ENCODE measurements around the gene SORBS1. TPM values are rescaled to one million over a fixed set of nuclear protein-coding genes. Genes with fewer than 3 reads are reported as not detected.

The SORBS1 gene
- total RNA-seq, 1 donor from 2014 or later, result 5.1 TPM

DNA sequence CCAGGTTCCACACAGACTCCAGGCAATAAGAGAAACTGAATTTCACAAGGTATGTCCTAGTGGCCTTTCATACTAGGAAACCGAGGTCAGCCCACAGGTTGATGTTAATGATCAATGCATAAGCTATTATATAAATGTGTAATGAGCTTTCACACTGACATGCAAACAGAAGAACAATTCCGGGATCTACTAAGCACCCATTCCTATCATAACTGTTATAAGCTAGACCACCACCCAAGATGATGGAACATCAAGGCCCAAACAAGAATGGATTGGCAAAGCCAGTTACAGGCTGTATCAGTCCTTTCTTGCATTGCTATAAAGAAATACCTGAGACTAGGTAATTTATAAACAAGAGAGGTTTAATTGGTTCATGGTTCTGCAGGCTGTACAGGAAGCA lies 15.2 kb downstream of the SORBS1 start:
- Histone ChIP-seq H3K4me3 (ENCODE audit: insufficient read depth, low read depth, low read length) (no peak overlapping the region), H3K27ac (ENCODE audit: low read depth, low read length) (no peak overlapping the region), H4K20me1 (ENCODE audit: insufficient read depth, low read length) (no peaks in the 10 kb centered on the region), H3K79me2 (ENCODE audit: insufficient read depth, low read length) (no peaks in the 10 kb centered on the region), H3K4me2 (ENCODE audit: low read length) (no peak overlapping the region), H3K4me1 (ENCODE audit: insufficient read depth, low read length) (no peaks in the 10 kb centered on the region), H3K9me3 (ENCODE audit: insufficient read depth, low read depth, low read length) (no peaks in the 10 kb centered on the region), H3K9ac (ENCODE audit: low read length) (no peak overlapping the region), H3K27me3 (ENCODE audit: insufficient read depth, low read length) (no peaks in the 10 kb centered on the region), H2AFZ (ENCODE audit: low read depth, low read length) (no peak overlapping the region), H3K36me3 (ENCODE audit: insufficient read depth, low read length) (no peaks in the 10 kb centered on the region)
- Mint-ChIP-seq H3K9me3 (ENCODE audit: unreplicated experiment) (peaks cover 2% of the 10 kb centered on the region), H3K27me3 (ENCODE audit: low read depth, unreplicated experiment) (peaks cover 2% of the 10 kb centered on the region), H3K4me3 (ENCODE audit: unreplicated experiment) (no peak overlapping the region), H3K36me3 (ENCODE audit: low read depth, unreplicated experiment) (no peaks in the 10 kb centered on the region), H3K4me1 (ENCODE audit: low read depth, unreplicated experiment) (peaks cover 7% of the 10 kb centered on the region), H3K27ac (ENCODE audit: unreplicated experiment) (no peak overlapping the region)
- TF ChIP-seq EZH2 (IDR thresholded peaks at IDR 0.05; ENCODE audit: insufficient read depth, low read length), result no peak
- TF ChIP-seq CTCF (IDR thresholded peaks at IDR 0.05; ENCODE audit: insufficient read depth, low read depth, low read length), result no peak
- FAIRE-seq (no peak), DNase-seq (ENCODE audit: low read depth) (no peak)

DNA sequence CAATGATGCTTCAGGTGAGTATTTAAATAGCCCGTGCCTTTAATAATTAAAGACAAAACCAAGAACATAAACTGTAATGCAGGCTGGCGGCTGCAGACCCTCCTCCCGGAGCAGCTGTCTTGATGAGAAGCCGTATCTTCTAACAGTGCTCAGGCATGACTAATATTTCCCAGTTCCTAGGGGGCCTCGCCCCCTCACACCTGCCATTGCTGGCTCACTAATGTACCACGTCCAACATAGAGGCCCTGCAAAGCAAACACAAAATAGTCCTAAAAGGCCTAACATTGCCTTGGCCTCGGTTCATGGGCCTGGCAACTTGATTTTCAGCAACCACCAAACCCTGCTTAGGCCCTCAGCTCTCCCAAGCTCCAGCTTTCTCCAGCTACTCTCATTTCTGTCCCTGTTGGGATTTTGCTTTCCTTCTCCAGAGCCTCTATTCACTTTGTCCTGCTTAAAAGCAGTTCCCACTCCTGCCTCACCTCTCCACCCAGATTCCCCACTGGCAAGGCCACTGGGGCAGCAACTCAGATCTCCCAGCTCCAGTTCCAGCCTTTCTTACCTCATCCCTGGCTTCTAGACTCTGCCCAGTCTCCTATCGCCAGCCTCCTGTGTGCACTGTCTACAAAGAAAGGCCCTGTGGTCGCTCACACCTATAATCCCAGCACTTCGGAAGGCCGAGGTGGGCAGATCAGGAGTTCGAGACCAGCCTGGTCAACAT lies 16.2 kb downstream of the SORBS1 start:
- Mint-ChIP-seq H3K27ac (ENCODE audit: unreplicated experiment) (no peak overlapping the region), H3K4me1 (ENCODE audit: low read depth, unreplicated experiment) (peaks cover 7% of the 10 kb centered on the region)

More for the DNA sequence above, 16.2 kb downstream of the SORBS1 start:
- peak; percentile 64 for DNase-seq (ENCODE audit: low read depth)
- Histone ChIP-seq H3K4me2 (ENCODE audit: low read length) (no peak overlapping the region), H3K27ac (ENCODE audit: low read depth, low read length) (no peak overlapping the region), H3K36me3 (ENCODE audit: insufficient read depth, low read length) (no peaks in the 10 kb centered on the region), H3K27me3 (ENCODE audit: insufficient read depth, low read length) (no peaks in the 10 kb centered on the region), H3K79me2 (ENCODE audit: insufficient read depth, low read length) (no peaks in the 10 kb centered on the region), H3K4me3 (ENCODE audit: insufficient read depth, low read depth, low read length) (no peak overlapping the region), H2AFZ (ENCODE audit: low read depth, low read length) (no peak overlapping the region), H3K4me1 (ENCODE audit: insufficient read depth, low read length) (no peaks in the 10 kb centered on the region), H4K20me1 (ENCODE audit: insufficient read depth, low read length) (no peaks in the 10 kb centered on the region), H3K9ac (ENCODE audit: low read length) (no peak overlapping the region), H3K9me3 (ENCODE audit: insufficient read depth, low read depth, low read length) (no peaks in the 10 kb centered on the region)
- Mint-ChIP-seq H3K36me3 (ENCODE audit: low read depth, unreplicated experiment) (no peaks in the 10 kb centered on the region), H3K27me3 (ENCODE audit: low read depth, unreplicated experiment) (peaks cover 4% of the 10 kb centered on the region), H3K4me3 (ENCODE audit: unreplicated experiment) (peak overlapping the region; percentile 46), H3K9me3 (ENCODE audit: unreplicated experiment) (peaks cover 2% of the 10 kb centered on the region)
- FAIRE-seq, result no peak
- no peak for TF ChIP-seq EZH2 (IDR thresholded peaks at IDR 0.05; ENCODE audit: insufficient read depth, low read length)
- no peak for TF ChIP-seq CTCF (IDR thresholded peaks at IDR 0.05; ENCODE audit: insufficient read depth, low read depth, low read length)

Data from astrocyte (in vitro differentiated cells and primary cell).